ENCODE measurements around the gene DCC.

DNA sequence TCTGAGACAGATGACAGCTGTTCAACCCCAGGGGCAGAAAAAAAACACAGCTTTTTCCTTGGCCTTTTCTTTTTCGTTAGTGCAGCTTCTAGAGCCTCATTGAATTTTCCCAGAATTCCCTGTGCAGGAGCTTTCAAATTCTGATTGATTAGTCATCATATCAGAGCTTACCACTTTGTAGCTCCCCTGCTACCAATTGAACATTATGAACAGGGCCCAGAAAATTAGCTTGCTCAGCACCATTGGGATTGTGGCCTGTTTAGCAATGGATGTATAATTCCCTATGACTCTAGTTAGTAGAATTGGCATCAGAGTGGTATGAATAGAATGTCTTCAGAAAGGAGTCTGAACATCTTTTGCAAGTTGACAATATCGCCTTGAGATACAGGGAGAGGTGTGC, 631.1 kb downstream of the DCC start:
- TF ChIP-seq, protein P1, sequence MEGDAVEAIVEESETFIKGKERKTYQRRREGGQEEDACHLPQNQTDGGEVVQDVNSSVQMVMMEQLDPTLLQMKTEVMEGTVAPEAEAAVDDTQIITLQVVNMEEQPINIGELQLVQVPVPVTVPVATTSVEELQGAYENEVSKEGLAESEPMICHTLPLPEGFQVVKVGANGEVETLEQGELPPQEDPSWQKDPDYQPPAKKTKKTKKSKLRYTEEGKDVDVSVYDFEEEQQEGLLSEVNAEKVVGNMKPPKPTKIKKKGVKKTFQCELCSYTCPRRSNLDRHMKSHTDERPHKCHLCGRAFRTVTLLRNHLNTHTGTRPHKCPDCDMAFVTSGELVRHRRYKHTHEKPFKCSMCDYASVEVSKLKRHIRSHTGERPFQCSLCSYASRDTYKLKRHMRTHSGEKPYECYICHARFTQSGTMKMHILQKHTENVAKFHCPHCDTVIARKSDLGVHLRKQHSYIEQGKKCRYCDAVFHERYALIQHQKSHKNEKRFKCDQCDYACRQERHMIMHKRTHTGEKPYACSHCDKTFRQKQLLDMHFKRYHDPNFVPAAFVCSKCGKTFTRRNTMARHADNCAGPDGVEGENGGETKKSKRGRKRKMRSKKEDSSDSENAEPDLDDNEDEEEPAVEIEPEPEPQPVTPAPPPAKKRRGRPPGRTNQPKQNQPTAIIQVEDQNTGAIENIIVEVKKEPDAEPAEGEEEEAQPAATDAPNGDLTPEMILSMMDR (conservative IDR thresholded peaks at IDR 0.05; ENCODE audit: low read depth, low read length), result no peak
- TF ChIP-seq EZH2 (IDR thresholded peaks at IDR 0.05; ENCODE audit: low read length, unreplicated experiment), result no peak

All from PC-3 (cell line).